Right lobe of liver (tissue), 4 donors: ENCODE results near the gene TMEM52.

Experiments used
- POLR2A ChIP-seq: fragments of 450-650 bp; IDR thresholded peaks from one replicate; pipeline ENCODE4 v1.6.1; 2017; ENCODE audit warnings: antibody characterized with exemption, mild to moderate bottlenecking
- TF ChIP-seq, protein P1 (sequence below), 4 donors: fragments of 200-600 bp in 3 of 4; fragments of 450-650 bp in 1 of 4; IDR thresholded peaks; one replicate each; pipeline versions ENCODE4 v1.5.1 to v1.8.0; 2016 to 2022; ENCODE audit warnings: antibody characterized with exemption in 4 of 4, mild to moderate bottlenecking in 2 of 4
- donor health status: DM: no; HTN: no; CAD: no.
- donor health status: DM: no; HTN: no; CAD: no.
- donor health status: DM: no; HTN: yes; CAD: no.

GRCh38 chr1:1945782-1946393 lies 26.8 kb upstream of the TMEM52 start:
- TF ChIP-seq, protein P1, sequence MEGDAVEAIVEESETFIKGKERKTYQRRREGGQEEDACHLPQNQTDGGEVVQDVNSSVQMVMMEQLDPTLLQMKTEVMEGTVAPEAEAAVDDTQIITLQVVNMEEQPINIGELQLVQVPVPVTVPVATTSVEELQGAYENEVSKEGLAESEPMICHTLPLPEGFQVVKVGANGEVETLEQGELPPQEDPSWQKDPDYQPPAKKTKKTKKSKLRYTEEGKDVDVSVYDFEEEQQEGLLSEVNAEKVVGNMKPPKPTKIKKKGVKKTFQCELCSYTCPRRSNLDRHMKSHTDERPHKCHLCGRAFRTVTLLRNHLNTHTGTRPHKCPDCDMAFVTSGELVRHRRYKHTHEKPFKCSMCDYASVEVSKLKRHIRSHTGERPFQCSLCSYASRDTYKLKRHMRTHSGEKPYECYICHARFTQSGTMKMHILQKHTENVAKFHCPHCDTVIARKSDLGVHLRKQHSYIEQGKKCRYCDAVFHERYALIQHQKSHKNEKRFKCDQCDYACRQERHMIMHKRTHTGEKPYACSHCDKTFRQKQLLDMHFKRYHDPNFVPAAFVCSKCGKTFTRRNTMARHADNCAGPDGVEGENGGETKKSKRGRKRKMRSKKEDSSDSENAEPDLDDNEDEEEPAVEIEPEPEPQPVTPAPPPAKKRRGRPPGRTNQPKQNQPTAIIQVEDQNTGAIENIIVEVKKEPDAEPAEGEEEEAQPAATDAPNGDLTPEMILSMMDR (IDR thresholded peaks at IDR 0.05) = no peak
- no peak for TF ChIP-seq POLR2A
